Body of pancreas (tissue), 4 donors: ENCODE results near the gene CCNH. TPM values are rescaled to one million over a fixed set of nuclear protein-coding genes. Genes with fewer than 3 reads are reported as not detected.

ENCODE experiments used
- ATAC-seq: fragments of 150-250 bp; one replicate; pipeline ENCODE4 v1.9.1; 2016
- DNase-seq, 4 donors: peaks; one replicate each; pipeline ENCODE4 v3.0.0-alpha.2; 2019
- H3K27ac ChIP-seq, 4 donors: fragments of 200-600 bp; sonication (generic); 1 replicate in 3 of 4; 2 replicates in 1 of 4; pipeline versions ENCODE4 v1.5.1 to v1.6.1; 2016 to 2019; ENCODE audit warnings: mild to moderate bottlenecking in 1 of 4, mixed read lengths in 1 of 4, moderate library complexity in 1 of 4
- H3K27me3 ChIP-seq, 2 donors: fragments of 200-600 bp; sonication (generic); one replicate each; pipeline ENCODE4 v1.6.0; 2016; ENCODE audit warnings: mild to moderate bottlenecking in 1 of 2
- H3K36me3 ChIP-seq, 2 donors: fragments of 200-600 bp; sonication (generic); replicated peaks in 1 of 2; 2 replicates each; pipeline ENCODE4 v1.5.1; 2016; ENCODE audit warnings: low read depth in 2 of 2; ENCODE audit not compliant: insufficient read depth in 1 of 2
- H3K4me1 ChIP-seq: fragments of 200-600 bp; sonication (generic); one replicate; pipeline ENCODE4 v1.6.0; 2016
- H3K4me3 ChIP-seq, 2 donors: fragments of 200-600 bp; sonication (generic); 1 replicate in 1 of 2; 2 replicates in 1 of 2; pipeline ENCODE4 v1.5.1; 2016 to 2019
- H3K9me3 ChIP-seq, 3 donors: fragments of 200-600 bp; sonication (generic); 1 replicate in 2 of 3; 2 replicates in 1 of 3; pipeline ENCODE4 v1.5.1; 2016
- POLR2A ChIP-seq, 3 donors: fragments of 450-650 bp; IDR thresholded peaks; one replicate each; pipeline ENCODE4 v1.6.1; 2016; ENCODE audit warnings: antibody characterized with exemption in 3 of 3, mild to moderate bottlenecking in 2 of 3
- WGBS, 2 donors: methylation state at CpG; one replicate each; pipeline ENCODE4 v1.1.5; 2017; 5-methylcytosine and 5-hydroxymethylcytosine counted together
- intact Hi-C: fragments of 100-400 bp; cut with DNase I; formaldehyde crosslinking; loops from one replicate; pipeline ENCODE4 v1.15.1; 2023
- total RNA-seq, 2 donors: library from RNA; depleted of rRNA; stranded (reverse); fragments of >200 nt; gene quantifications; one replicate each; pipeline ENCODE4 v1.1.0, GENCODE V29; 2016
- TF ChIP-seq, protein P1 (sequence below), 7 experiments: fragments of 450-650 bp in 4 of 7; fragments of 200-600 bp in 3 of 7; sonication (generic) in 3 of 7; IDR thresholded peaks; one replicate each; pipeline ENCODE4 v1.5.1; 2016 to 2019; ENCODE audit warnings: antibody characterized with exemption in 7 of 7

Gene CCNH
- total RNA-seq, 2 donors from 2014 or later, result 107 to 152 TPM

DNA sequence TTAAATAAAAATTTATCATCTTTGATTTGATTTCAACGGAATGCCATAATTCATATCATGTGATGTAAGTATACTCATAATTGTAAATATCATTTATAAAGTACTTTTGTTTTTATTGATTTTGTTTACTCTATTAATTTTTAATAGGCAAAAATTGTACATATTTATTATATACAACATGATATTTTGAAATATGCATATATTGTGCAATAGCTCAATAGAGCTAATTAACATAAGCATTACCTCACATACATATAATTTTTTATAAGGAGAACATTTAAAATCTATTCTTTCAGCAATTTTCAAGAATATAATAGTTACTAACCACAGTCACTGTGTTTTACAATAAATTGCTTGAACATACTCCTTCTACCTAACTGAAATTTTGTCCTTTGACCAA is 25.0 kb upstream of the CCNH start:
- Histone ChIP-seq H3K4me3 (no peak overlapping the region), H3K4me1 (no peaks in the 10 kb centered on the region), H3K36me3 (no peaks in the 10 kb centered on the region), H3K9me3 (no peaks in the 10 kb centered on the region), H3K27ac (no peak overlapping the region), H3K27me3 (no peaks in the 10 kb centered on the region)
- no peak for ATAC-seq
- no peak for TF ChIP-seq POLR2A (IDR thresholded peaks at IDR 0.05)
- TF ChIP-seq, protein P1, sequence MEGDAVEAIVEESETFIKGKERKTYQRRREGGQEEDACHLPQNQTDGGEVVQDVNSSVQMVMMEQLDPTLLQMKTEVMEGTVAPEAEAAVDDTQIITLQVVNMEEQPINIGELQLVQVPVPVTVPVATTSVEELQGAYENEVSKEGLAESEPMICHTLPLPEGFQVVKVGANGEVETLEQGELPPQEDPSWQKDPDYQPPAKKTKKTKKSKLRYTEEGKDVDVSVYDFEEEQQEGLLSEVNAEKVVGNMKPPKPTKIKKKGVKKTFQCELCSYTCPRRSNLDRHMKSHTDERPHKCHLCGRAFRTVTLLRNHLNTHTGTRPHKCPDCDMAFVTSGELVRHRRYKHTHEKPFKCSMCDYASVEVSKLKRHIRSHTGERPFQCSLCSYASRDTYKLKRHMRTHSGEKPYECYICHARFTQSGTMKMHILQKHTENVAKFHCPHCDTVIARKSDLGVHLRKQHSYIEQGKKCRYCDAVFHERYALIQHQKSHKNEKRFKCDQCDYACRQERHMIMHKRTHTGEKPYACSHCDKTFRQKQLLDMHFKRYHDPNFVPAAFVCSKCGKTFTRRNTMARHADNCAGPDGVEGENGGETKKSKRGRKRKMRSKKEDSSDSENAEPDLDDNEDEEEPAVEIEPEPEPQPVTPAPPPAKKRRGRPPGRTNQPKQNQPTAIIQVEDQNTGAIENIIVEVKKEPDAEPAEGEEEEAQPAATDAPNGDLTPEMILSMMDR (IDR thresholded peaks at IDR 0.05), result no peak
- 57 to 59% methylated on average over 1 of the region's 1 CpG for WGBS, 2 donors
- intact Hi-C loops, result no loop called here
- DNase-seq, result no peak

DNA sequence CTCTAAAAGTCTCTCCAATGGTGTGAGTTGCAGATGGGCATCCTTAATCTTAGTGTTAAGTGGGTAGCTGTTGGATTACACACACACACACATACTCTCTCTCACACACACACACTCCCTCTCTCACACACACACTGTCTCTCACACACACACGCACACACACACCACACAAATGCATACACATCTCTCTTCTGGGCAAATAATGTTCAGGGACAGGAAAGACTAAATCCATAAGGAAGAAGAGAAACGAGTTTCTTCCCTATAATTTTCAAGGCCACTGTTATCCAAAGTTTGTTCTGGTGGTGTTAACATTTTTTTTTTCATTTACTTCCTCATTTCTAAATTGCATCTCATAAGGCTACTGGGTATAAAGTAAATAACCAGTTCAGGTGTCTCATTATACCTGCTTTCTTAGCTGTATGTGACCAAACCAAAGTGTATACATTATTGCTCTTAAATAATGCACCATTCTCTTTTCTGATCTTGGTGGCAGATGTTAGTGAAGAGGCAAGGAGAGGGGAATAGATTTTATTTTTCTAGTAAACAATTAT is 22.5 kb upstream of the CCNH start:
- H3K27ac ChIP-seq, result no peak overlapping the region
- no peaks in the 10 kb centered on the region for H3K9me3 ChIP-seq
- H3K4me1 ChIP-seq, result no peaks in the 10 kb centered on the region
- intact Hi-C loops, result no loop called here
- 38 to 40% methylated on average over 2 of the region's 2 CpGs for WGBS, 2 donors
- no peaks in the 10 kb centered on the region for H3K36me3 ChIP-seq
- ATAC-seq, result no peak
- no peak overlapping the region for H3K4me3 ChIP-seq
- no peak for DNase-seq
- TF ChIP-seq, protein P1 (IDR thresholded peaks at IDR 0.05), result no peak
- no peak for TF ChIP-seq POLR2A (IDR thresholded peaks at IDR 0.05)
- H3K27me3 ChIP-seq, result no peaks in the 10 kb centered on the region

DNA sequence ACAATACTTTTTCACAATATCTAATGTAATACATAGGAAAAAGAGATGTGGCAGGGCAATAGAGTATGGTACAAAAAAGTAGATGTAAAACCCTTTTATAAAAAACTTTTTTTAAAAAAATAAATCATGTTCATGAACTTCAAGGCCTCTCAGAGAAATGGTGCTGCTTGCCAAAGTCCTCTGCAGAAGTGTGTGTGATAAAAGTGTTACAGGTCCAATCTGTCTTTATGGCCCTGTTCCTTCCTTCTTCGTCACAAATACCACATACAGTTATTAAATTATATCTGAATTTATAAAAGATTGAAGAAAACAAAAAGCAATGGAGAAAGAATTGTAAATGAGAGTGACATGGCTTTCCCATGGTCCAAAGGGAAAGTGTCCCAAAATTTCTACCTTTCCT is 21.7 kb upstream of the CCNH start:
- no peak for TF ChIP-seq POLR2A (IDR thresholded peaks at IDR 0.05)
- TF ChIP-seq, protein P1 (IDR thresholded peaks at IDR 0.05), result no peak
- no peak for DNase-seq
- no peaks in the 10 kb centered on the region for H3K27me3 ChIP-seq
- ATAC-seq, result no peak
- no peaks in the 10 kb centered on the region for H3K9me3 ChIP-seq
- no peak overlapping the region for H3K27ac ChIP-seq
- H3K36me3 ChIP-seq, result no peaks in the 10 kb centered on the region
- intact Hi-C loops, result no loop called here
- no peak overlapping the region for H3K4me3 ChIP-seq
- 65 to 79% methylated on average over 1 of the region's 1 CpG for WGBS, 2 donors
- no peaks in the 10 kb centered on the region for H3K4me1 ChIP-seq

DNA sequence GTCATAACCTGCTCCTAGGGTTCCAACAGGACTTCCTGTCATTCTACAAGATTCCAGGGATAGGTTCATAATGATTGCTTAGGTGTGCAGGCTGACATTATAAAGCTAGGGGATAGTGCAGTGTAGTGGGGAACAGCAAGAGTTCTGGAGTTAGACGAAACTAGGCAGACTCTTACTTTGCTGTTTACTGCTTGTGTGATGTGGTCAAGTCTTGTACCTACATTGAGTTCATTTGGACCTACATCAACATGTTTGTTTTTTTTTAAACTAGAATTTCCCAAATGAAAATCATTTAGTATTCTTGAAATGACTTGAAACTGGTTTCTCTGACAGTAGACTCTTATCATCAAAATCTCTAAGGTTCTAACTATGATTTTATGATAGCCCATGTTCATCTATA is 21.2 kb upstream of the CCNH start:
- TF ChIP-seq, protein P1 (IDR thresholded peaks at IDR 0.05), result no peak
- TF ChIP-seq POLR2A (IDR thresholded peaks at IDR 0.05), result no peak
- WGBS, 2 donors, result 45 to 75% methylated on average over 1 of the region's 1 CpG
- Histone ChIP-seq H3K27me3 (no peaks in the 10 kb centered on the region), H3K9me3 (no peaks in the 10 kb centered on the region), H3K36me3 (no peaks in the 10 kb centered on the region), H3K4me3 (no peak overlapping the region), H3K27ac (no peak overlapping the region), H3K4me1 (no peaks in the 10 kb centered on the region)
- DNase-seq, result no peak
- intact Hi-C loops, result no loop called here
- no peak for ATAC-seq

DNA sequence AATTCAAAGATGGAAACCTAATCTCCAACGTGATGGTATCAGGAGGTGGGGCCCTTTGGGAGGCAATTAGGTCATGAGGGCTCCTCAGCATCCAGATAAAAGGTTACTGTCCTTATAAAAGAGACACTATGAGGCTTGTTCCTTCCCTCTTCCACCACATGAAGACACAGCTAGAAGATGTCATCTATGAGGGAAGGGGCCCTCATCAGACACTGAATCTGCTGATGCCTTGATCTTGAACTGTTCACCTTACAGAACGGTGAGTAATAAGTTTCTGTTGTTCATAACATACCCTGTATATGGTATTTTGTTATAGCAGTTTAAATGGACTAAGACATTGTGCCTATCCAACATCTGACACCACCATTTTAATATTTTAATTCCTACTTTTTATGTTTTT is 19.7 kb upstream of the CCNH start:
- DNase-seq, result no peak
- no peak overlapping the region for H3K4me3 ChIP-seq
- no peak overlapping the region for H3K27ac ChIP-seq
- 33% methylated on average over 2 of the region's 2 CpGs for WGBS, 2 donors
- H3K4me1 ChIP-seq, result no peaks in the 10 kb centered on the region
- intact Hi-C loops, result no loop called here
- H3K36me3 ChIP-seq, result no peaks in the 10 kb centered on the region
- H3K9me3 ChIP-seq, result no peaks in the 10 kb centered on the region
- TF ChIP-seq, protein P1 (IDR thresholded peaks at IDR 0.05), result no peak
- no peak for TF ChIP-seq POLR2A (IDR thresholded peaks at IDR 0.05)
- no peaks in the 10 kb centered on the region for H3K27me3 ChIP-seq
- ATAC-seq, result no peak
